HUDEP-2 (cell line): ENCODE results near the gene AK4.

Experiments used
- DNase-seq, 76 experiments: peaks; one replicate each; lab custom pipeline; 2025; ENCODE audit not compliant: unreplicated experiment in 76 of 76; lab: John Stamatoyannopoulos, UW

AK4 gene

GRCh38 chr1:65267271-65267670, 119.3 kb downstream of the AK4 start:
- DNase-seq: no peak

- peak in 11 of 76 experiments; percentile 12 to 32 (median 21) for DNase-seq
Observed at GRCh38 chr1:65267683-65268082, 119.7 kb downstream of the AK4 start.

GRCh38 chr1:65269612-65270011, 121.6 kb downstream of the AK4 start:
- DNase-seq: no peak

GRCh38 chr1:65276197-65276939, 128.4 kb downstream of the AK4 start:
- peak in 1 of 76 experiments; percentile 16 for DNase-seq

DNA sequence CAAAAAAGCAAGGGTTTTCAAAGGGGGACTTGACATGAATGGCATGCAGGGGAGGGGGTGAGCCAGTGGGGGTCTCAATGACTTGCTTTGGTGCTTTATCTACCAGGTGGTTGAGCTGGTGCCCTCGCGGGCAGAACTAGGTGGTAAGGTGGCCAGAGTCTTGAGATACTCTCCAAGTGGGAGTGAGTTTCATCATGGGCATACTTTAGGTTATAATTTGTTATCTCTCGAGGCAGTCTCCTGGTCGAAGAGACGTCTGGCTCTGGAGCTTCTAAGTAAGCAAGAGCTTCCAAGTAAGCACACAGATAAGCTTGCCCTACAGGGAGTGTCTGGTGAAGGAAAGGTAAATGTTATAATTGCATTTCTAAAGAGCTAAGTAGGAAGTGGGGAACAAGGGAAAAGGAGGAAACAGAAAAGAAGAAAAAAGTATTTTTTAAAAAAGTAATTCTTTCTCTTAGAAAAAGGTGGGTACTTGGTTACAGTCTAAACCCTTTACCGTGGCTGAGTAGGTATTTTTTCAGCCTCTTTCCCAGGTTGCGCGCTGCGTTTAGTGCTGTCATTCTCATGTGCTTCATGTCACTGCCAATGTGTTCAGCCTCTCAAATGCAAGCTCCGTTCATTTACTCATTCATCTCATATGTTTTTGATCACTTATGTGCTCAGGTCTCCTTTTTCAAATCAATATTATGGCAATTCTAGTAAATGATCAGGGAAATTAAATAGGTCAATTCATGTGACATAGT, 129.8 kb downstream of the AK4 start:
- DNase-seq: peak in 71 of 76 experiments; percentile 12 to 87 (median 56)

- no peak for DNase-seq
Observed at GRCh38 chr1:65278376-65279069, 130.5 kb downstream of the AK4 start.

- no peak for DNase-seq
Observed at GRCh38 chr1:65279070-65279779, 131.2 kb downstream of the AK4 start.
